GM19372 (cell line): Measurements from ENCODE around the gene DBX1.
"Not testable (repeated sequence)": the region's sequence is repeated elsewhere in the genome, so short reads cannot be mapped to it uniquely, and the experiment has no call there.

ENCODE experiments used
- ATAC-seq: cut with Tn5 transposase; IDR thresholded peaks from one replicate; pipeline ENCODE4 v1.9.1; 2021; ENCODE audit warnings: mild to moderate bottlenecking, low read depth, moderate library complexity; ENCODE audit not compliant: unreplicated experiment

Gene DBX1

GRCh38 chr11:20161923-20162744 lies 1.9 kb upstream of the DBX1 start:
- no peak for ATAC-seq

DNA sequence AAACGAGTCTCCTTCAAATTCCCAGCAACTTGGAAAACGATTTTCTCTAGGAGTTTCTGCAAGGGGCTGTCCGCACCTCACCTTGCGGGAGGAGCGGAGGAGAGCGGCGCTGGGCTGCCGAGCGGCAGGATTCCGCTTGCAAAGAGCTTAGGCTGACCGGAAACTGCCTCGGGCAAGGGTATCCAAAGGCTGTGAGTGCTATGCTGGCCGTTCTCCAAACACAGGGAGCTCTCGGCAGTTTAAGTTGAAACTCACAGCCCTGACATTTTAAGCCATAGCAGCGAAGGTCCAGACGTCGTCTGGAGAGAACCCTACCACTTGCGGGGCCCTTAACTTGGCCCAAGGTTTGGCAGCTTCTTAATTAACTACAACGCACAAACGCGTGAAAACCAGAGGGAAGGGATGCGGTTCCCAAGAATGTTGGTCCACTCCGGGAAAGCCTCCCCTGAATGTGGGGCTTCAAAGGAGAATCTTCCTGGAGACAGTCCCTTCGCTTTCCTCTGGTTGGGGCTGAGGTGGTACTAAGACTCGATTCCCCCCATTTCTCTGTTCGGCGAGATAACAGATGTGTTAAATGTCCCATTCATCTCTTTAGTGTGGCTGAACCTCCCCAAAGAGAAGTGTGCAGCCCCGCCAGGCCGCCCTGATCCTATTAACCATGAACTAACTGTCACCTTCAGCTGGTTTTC lies 1.1 kb upstream of the DBX1 start:
- ATAC-seq, result no peak

GRCh38 chr11:20159466-20160381 lies 551 bp downstream of the DBX1 start:
- no peak for ATAC-seq

DNA sequence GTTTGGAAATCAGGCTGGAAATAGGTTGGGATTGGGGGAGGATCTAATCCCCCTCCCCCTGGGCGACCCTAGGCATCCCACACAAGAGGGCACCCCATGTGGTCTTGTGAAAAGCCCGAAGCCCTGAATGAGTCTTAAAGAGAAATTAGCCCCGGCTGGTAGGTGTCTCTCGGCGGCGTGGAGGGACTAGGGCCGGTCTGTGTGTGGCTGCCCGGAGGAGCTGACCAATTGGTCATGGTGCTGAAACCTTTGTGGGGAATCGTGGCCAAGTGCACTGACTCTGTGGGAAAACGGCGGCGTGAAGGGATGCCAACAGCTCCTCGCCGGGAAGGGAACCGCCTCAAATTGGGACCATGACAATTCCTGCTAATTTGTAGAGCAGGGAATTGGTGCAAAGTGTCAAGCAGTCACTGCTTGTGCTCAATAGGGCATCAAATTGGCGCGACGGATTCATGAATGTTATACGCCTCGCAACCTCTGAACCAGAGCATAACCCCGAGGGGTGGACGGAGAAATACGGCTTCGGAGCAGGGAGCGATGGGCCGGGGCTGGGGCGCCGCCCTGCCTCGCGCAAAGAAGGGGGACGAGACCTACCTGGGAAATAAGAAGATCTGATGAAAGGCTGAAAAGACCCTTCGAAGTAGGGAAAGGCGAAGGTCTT lies 1.5 kb downstream of the DBX1 start:
- no peak for ATAC-seq

DNA sequence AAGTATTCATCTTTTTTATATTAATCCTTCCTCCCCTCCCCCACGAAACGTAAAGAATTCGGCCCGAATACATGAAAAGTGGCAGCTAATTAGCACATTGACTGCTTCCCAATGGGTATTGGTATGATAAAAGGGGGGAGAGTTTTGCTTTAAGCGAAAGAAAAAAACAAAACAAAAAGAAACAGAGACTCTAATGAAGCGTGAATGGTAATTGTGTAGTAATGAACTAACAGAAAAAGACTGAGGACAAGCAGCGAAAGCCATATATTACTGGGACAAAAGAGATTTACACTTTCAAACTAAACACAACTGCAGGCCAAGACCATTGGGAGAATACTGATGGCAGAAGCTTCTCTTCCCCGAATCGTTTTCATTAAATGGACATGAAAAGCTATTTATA lies 2.5 kb downstream of the DBX1 start:
- no peak for ATAC-seq

DNA sequence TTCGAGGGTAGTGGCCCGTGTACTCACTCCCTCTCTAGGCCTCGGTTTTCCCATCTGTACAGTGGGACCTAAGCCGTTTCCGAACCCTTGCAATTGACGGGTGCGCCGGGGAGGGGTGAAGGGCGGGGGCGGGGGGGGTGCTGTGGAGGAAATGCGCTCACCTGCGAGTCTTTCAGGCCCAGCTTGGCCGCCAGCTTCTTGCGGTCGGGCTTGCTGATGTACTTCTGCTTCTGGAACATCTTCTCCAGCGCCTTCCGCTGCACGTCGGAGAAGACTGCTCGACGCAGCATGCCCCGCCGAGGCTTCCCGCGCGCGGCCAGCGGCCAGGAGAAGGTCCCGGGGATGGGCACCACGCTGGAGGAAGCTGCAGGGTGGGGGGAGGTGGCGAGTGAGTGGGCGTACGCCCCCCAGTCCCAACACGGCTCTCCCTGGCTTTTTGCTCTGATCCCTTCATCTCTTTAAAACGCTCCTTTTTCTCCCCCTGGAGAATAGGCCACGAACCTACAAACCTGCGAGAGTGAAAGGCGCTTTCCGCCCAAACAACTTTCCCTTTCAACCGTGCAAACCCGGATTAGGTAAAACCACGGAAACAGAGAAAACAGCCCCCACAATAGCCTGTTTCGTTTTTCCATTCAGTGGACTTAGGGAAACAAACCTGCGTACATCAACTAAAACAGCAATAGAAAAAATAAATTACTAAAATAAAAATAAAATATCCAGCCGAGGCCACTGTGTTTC lies 3.2 kb downstream of the DBX1 start:
- no peak for ATAC-seq

DNA sequence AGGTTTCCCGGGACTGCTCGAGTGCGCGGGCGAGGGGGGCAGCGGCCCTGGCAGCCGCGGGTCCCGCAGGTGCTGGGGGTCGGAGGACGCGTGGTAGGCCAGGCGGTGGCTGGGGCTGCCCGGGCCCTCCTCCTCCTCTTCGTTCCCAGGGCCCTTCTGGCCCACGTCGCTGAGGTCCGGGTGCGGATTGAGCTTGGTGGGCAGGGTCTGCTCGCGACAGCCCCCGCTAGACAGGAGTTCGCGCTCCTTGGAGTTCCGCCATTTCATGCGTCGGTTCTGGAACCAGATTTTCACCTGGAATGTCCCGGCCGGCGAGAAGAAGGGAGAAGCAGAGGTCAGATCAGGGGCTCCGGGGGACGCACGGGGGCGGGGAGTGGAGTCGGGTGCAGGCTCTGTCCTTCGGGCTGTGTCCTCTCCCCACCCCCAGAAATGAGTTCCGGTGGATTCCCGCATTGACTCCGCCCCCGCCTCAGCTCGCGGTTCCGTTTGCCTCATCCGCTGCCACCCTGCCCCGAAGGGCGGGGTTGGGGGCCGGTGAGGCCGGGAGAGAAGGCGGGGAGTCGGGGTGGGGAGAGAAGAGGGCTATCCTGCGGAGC lies 3.9 kb downstream of the DBX1 start:
- ATAC-seq, result no peak

DNA sequence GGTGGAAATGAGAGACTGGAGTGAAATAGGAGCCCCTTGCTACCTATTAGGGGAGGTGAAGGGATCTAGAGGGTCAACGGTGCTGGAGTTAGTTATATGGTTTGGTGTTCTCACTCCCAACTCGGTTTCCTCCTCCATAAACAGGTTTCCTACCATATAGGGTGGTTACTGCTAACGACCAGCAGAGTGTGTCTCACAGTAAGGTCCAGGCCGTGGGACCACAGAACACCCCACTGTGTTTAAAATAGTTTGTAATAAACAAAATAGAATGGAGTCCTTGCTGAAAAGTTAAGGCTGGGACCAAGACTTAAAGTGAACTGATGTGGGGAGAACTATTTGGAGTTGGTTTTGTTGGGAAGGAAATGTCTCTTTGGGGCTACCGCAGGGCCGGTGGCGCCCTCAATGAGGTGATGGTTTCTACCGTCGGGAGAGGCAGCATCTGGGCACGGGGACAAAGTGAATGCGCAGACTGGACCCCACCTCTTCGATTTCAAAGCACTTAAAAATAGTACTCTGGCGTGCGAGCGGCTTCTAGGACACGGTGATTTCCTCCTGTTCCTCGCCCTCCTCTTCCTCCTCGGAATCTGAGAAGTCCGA lies 4.5 kb downstream of the DBX1 start:
- ATAC-seq, result no peak

DNA sequence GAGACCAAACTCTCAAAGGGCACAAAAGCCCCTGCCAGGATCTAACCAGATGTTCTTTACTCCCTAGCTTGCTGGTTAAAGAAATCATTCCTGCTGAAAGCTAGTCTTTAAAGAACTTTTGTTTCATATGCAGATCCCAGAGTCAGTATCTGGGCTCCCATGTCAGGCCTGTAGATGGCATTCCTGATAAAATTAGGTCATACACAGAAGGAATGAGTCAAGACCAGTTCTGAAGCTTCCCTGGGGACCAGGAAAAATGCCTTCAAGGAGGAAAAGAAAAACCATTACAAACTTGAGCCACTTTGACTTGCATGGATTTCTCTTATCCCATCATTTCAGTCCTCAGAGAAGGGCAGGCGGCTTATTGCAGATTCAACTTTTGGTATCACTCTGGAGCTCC lies 5.9 kb downstream of the DBX1 start:
- no peak for ATAC-seq

DNA sequence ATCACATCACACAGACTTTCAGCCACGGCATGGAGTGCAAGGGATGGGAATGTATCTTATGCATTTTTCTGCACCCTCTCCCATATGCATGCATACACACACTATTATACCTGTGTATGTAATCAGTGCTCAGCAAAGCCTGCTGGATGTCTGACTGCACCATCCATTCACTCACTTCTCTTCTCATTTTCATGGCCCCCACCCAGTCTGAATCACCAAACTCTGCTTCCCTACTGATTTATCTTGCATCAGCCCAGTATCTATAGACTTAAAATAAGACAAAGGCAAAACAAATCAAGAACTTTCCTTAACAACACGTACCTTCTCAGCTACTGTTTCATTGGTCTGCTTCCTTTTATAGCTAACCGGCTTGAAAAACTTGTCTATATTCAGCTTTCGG lies 21.6 kb downstream of the DBX1 start:
- ATAC-seq, result no peak

DNA sequence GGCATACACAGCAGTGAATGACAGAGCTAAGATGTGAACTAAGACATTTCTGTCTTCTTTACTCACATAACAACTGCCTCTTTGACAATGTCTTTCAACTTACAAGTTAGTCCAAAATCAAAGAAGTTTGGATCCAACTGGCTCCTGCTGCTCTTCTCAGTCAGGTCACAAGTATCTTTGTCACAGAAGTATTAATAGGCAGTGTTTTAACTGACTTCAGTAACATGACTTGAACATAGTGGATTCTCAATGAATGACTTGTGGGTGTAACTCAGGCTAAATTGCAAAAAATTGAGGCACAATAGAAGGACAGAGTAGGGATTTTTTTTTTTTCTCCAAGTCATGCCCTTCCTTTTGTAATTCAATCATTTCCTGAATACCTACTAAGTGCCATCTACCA lies 22.6 kb downstream of the DBX1 start:
- no peak for ATAC-seq

DNA sequence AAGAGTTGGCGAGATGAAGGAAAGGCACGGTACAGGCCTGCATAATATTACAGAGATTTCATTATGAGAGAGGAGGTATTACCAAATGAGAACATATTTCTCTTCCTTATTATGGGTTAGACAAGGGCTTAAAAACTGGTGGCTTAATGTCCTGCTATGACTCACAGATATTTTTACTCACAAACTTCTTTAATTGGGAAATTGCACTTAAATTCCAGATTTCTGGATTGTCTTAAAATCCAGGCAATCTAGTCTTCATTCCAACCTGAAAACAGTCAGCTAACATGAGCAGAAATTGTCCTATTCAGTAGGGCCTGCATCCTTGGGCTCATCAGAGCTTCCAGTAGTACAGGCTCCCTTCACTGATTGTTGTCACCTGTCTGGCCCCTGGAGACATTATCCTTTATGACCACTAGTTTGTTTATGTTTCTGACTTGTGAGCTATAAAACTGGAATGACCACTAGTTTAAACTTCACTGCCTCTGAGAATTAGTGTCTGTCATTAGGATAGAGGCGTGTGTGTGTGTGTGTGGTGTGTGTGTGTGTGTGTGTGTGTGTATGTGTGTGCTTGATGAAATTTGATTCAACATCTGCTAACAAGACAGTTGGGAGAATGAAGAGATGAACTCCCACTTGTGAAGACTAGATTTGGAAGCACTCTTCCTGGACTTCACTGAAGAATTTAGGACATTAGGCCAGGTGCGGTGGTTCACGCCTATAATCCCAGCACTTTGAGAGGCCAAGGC lies 25.1 kb downstream of the DBX1 start:
- no peak for ATAC-seq

DNA sequence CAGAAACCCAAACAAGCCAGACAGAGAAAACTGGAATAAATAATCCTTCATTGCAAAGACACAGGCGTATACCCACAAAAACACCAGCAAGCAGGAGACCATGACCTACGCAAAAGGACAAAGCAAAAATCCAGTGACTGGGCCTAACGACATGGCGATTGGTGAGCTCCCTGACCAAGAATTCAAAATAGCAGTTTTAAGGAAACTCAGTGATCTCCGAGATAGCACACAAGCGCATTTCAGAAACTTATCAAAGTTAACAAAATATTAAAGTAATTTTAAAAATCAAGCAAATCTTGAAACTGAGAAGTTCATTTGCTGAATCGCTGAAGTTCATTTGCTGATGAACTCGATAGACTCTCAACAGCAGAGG lies 27.6 kb downstream of the DBX1 start:
- ATAC-seq, result no peak

GRCh38 chr11:20131788-20132666 lies 28.2 kb downstream of the DBX1 start:
- ATAC-seq, result peak; percentile 54

DNA sequence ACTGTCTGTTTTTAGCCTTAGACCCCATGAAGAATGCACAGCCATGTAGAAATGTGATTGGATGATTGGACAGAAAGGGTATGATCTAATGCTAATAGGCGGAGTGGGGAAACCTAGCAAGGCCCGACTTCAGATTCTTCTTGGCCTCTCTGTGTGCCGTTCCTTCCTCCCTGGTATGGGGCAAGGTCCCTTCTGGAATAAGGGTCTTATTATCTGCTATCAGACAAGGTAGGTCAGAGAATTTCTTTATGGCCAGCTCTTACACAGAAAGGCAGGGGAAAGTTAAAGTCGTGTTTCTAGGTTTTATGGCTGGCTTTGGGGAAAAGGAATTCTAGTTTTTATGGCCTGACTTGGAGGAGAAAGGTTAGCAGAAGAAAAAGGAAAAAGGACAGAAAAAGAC lies 30.6 kb downstream of the DBX1 start:
- no peak for ATAC-seq

DNA sequence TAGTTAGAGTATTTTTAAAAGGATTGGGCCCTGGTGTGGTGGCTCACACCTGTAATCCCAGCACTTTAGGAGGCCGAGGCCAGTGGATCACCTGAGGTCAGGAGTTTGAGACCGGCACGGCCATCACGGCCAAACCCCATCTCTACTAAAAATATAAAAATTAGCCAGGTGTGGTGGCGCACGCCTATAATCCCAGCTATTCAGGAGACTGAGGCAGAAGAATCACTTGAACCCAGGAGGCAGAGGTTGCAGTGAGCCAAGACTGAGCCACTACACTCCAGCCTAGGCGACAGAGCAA lies 31.8 kb downstream of the DBX1 start:
- ATAC-seq, result not testable (repeated sequence)

GRCh38 chr11:20127671-20128527 lies 32.4 kb downstream of the DBX1 start:
- ATAC-seq, result peak; percentile 66
